ENCODE results near the gene RAB10. TPM values are rescaled to one million over a fixed set of nuclear protein-coding genes. Genes with fewer than 3 reads are reported as not detected.

The RAB10 gene
- total RNA-seq, 2 donors from 2014 or later = 73.9 to 80.8 TPM

DNA sequence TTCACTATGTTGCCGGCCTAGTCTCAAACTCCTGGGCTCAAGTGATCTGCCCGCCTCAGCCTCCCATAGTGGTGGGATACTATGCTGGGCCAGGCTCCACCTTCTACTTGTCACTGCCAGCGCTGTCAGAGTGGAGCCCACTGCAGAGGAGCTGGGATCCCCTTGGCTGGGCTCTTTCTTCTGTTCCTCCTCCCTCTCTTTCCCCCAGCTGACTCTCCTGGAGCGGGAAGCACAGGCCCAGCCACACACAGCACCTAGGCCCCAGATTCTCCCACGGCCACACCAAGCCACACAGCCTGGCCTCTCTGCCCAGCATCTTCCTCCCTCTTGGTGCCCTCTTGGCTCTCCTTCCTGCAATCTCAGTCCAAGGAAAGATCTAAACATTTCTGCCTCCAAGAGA lies 135.3 kb downstream of the RAB10 start:
- Histone ChIP-seq H3K4me1 (ENCODE audit: control insufficient read depth in 1 of 2, low read depth in 2 of 2) (peaks cover 7 to 11% of the 10 kb centered on the region in 2 donors), H3K27ac (no peak overlapping the region), H3K36me3 (no peaks in the 10 kb centered on the region), H3K27me3 (replicated peaks; ENCODE audit: insufficient read depth) (peaks cover 6% of the 10 kb centered on the region), H3K9me3 (no peaks in the 10 kb centered on the region), H3K4me3 (no peak overlapping the region)
- TF ChIP-seq CTCF (IDR thresholded peaks at IDR 0.05) = no peak
- DNase-seq (ENCODE audit: low spot score) = no peak
- no peak for ATAC-seq (ENCODE audit: insufficient number of reproducible peaks, low FRiP score, low read depth)

DNA sequence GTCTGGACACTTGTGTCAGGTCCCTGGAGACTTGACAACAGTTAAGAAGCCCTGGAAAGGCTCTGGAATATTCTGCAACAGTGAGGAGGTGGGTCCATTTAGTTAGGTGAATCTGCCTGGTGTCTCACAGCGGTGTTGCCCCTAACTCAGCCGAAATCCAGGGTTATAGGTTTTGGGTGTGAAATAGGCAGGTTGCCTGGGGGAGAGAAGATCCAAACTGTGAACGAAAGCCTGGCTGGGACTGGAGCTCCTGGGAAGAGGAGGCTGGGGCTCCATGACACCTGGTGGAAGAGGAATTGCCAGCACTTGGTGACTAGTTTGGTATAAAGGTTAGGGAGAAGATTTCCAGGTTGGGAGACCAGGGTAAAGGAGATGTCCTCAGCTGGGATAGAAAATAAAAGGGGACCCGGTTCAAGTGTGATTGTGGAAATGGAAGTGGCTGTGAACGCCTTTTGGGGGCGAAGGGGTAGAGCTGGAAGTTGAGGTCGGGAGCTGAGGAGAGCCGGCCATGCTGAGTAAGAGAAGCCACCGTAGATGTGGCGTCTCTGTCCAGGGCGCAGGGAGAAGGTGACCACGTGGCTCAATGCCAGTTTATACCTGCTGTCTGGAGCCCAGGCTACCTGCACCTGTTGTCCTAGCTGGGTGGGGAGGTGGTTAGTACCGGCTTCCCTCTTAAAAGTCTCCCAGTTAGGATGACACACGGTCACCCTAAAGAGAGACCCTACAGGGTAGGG lies 136.0 kb downstream of the RAB10 start:
- H3K27ac ChIP-seq = no peak overlapping the region
- H3K4me3 ChIP-seq = no peak overlapping the region
- H3K36me3 ChIP-seq = no peaks in the 10 kb centered on the region
- H3K4me1 ChIP-seq (ENCODE audit: control insufficient read depth in 1 of 2, low read depth in 2 of 2) = peaks cover 7 to 11% of the 10 kb centered on the region in 2 donors
- peaks cover 11% of the 10 kb centered on the region for H3K27me3 ChIP-seq (replicated peaks; ENCODE audit: insufficient read depth)
- ATAC-seq (ENCODE audit: insufficient number of reproducible peaks, low FRiP score, low read depth) (no peak), DNase-seq (ENCODE audit: low spot score) (no peak)
- no peaks in the 10 kb centered on the region for H3K9me3 ChIP-seq
- no peak for TF ChIP-seq CTCF (IDR thresholded peaks at IDR 0.05)

- no peak for TF ChIP-seq CTCF (IDR thresholded peaks at IDR 0.05)
- Histone ChIP-seq H3K9me3 (no peaks in the 10 kb centered on the region), H3K36me3 (no peaks in the 10 kb centered on the region), H3K4me3 (no peak overlapping the region), H3K27me3 (replicated peaks; ENCODE audit: insufficient read depth) (peaks cover 11% of the 10 kb centered on the region), H3K4me1 (ENCODE audit: control insufficient read depth in 1 of 2, low read depth in 2 of 2) (peaks cover 7 to 11% of the 10 kb centered on the region in 2 donors), H3K27ac (no peak overlapping the region)
- ATAC-seq (ENCODE audit: insufficient number of reproducible peaks, low FRiP score, low read depth) = no peak
- no peak for DNase-seq (ENCODE audit: low spot score)
Measured at GRCh38 chr2:26170795-26171194, 136.9 kb downstream of the RAB10 start.

DNA sequence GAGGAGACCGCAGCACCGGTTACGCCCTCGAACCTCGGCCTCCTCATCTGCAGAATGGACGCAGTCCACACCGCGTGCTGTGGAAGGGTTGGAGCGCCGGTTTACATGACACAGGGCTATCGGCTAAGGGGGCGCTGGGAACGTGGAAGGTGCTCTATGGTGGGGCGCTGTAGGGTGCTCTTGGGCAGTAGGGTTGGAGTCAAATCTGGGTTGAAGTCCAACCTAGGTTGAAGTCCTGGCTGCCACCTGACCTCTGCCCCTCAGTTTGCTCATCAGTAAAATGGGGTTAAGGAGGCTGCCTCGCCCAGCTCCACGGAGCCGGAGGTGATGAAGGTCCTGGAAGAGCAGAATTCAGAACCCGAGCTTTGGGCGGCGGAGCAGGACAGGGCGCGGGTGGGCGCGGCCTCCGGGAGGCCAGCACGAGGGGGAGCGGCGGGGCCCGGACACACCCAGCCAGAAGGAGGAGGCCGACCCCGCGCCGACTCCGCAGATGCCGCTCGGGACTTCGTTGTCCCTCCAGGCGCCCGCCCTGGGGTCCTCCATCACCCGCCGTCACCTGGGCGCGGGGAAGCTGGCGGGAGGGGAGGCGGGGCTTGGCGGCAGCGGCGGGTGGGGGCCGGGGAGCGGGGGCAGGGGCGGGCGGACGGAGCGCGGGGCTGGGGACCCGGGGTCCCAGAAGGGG lies 138.4 kb downstream of the RAB10 start:
- no peak for ATAC-seq (ENCODE audit: insufficient number of reproducible peaks, low FRiP score, low read depth)
- peaks cover 11% of the 10 kb centered on the region for H3K27me3 ChIP-seq (replicated peaks; ENCODE audit: insufficient read depth)
- no peaks in the 10 kb centered on the region for H3K36me3 ChIP-seq
- H3K4me3 ChIP-seq = peak overlapping the region; percentile 62
- no peaks in the 10 kb centered on the region for H3K9me3 ChIP-seq
- H3K4me1 ChIP-seq (ENCODE audit: control insufficient read depth in 1 of 2, low read depth in 2 of 2) = peaks cover 7 to 11% of the 10 kb centered on the region in 2 donors
- DNase-seq (ENCODE audit: low spot score) = no peak
- H3K27ac ChIP-seq = no peak overlapping the region
- TF ChIP-seq CTCF (IDR thresholded peaks at IDR 0.05) = no peak

GRCh38 chr2:26172871-26173775 lies 139.2 kb downstream of the RAB10 start, which contains the start of gene GAREM2:
TSS of gene GAREM2 (plus strand) at chr2:26173088. CDS start at chr2:26173221, 133 bp downstream.
- DNase-seq (ENCODE audit: low spot score) (no peak), ATAC-seq (ENCODE audit: insufficient number of reproducible peaks, low FRiP score, low read depth) (no peak)
- Histone ChIP-seq H3K27ac (no peak within 1 kb of the TSS), H3K9me3 (no peaks in the 10 kb centered on the region), H3K27me3 (replicated peaks; ENCODE audit: insufficient read depth) (peaks cover 11% of the 10 kb centered on the region), H3K4me3 (peak within 1 kb of the TSS; percentile 66), H3K4me1 (ENCODE audit: control insufficient read depth in 1 of 2, low read depth in 2 of 2) (peaks cover 7 to 11% of the 10 kb centered on the region in 2 donors), H3K36me3 (no peaks in the 10 kb centered on the region)
- no peak for TF ChIP-seq CTCF (IDR thresholded peaks at IDR 0.05)
